GM18498 (cell line): ENCODE results near the gene NOL3.
A peak's percentile ranks its signal among the peaks of the same experiment; 100 is the strongest.
"Not testable (repeated sequence)": the region's sequence is repeated elsewhere in the genome, so short reads cannot be mapped to it uniquely, and the experiment has no call there.

Source experiments
- ATAC-seq: cut with Tn5 transposase; IDR thresholded peaks from one replicate; pipeline ENCODE4 v1.9.1; 2021; ENCODE audit warnings: mild to moderate bottlenecking, moderate library complexity; ENCODE audit not compliant: unreplicated experiment

Gene NOL3

GRCh38 chr16:67170168-67170948 lies at the start of gene NOL3:
TSS of gene NOL3 (plus strand) at chr16:67170538.
- ATAC-seq: peak; percentile 33

DNA sequence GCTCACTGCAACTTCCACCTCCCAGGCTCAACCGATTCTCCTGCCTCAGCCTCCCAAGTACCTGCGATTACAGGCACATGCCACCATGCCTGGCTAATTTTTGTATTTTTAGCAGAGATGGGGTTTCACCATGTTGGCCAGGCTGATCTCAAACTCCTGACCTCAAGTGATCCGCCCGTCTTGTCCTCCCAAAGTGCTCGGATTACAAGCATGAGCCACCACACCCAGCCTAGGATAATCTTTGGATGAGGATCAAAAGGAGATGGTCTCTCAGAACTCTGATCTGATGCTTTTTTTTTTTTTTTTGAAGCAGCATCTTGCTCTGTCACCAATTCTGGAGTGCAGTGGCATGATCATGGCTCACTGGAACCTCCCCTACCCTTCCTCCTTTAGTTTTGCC lies 47.5 kb upstream of the NOL3 start:
- not testable (repeated sequence) for ATAC-seq

DNA sequence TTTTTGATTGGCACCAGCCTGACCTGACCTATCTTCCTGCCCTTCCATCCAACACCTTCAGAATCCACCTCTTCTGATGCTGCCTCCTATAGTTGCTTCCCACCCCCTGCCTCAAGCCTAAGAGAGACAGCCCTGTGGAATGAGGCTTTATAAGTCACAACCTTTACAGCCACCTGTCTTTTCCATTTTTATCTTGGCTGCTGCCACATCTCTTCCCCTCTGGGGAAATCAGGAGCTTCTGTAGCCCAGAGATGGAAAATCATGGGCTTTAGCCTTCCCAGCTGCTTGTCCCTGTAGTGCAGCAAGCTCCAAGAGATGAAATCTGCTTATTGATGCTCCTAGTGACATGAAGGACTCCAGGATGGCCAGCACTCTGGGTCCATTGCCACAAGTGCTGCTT lies 41.9 kb upstream of the NOL3 start:
- ATAC-seq: no peak

- ATAC-seq: no peak
Measured at GRCh38 chr16:67128887-67129286, 41.5 kb upstream of the NOL3 start.

DNA sequence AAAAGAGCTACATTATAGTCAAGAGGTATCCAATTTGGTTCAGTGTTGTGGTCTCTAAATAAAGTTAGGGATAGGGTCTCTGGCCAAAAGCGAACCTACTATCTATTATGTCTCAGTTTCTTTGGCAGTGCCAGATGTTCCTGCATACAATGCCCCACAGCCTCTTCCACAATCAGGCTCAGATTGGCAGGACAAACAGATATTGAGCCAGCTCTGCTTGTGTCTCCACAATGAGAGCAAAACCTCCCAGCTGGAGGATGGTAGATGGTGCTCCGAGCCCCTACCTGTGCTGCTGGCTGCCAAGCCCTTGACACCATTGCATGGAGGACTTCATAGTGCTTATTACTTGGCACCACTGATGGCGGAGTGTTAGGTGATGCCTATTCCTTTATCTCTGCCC lies 40.9 kb upstream of the NOL3 start:
- no peak for ATAC-seq

- ATAC-seq: no peak
Measured at GRCh38 chr16:67137605-67138004, 32.7 kb upstream of the NOL3 start.

DNA sequence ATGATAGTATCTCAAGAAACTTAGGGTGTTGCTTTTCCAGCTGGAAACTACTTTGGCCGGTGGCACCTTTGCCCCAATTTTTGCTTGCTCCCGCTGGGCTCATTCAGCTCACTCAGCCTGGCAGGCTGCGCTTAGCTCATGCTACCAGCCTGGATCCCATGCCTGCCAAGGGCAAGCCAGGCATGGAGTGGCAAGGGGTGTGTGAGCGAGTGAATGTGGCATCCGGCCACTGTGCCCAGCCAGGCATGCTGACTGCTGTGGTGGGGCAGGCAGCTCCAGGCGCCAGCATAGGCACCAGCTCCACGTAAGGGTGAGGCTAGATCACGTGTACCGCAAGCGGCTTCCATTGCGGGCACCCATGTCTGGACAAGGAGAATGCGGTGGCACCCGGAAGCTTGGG lies 28.9 kb upstream of the NOL3 start:
- no peak for ATAC-seq

- ATAC-seq: no peak
Measured at GRCh38 chr16:67142342-67142741, 28.0 kb upstream of the NOL3 start.

DNA sequence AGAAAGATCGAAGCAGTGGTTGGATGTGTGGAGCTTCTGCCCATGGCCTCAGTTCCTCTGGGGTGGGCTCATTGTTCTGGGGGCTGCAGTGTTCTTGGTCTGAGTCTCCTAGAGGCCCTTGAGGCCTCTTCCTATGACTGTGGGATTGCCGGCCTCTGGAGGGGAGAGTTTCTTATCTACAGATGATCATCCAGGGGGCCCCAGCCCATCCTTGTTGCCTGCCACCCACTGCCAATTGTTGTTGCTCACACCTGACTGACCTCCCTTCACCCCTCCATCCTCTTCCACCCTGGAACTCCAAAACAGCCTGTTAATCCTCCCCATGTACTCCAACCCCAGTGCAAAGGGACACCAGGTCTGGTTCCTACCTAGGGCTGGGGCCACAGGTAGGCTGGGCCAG lies 25.4 kb upstream of the NOL3 start:
- no peak for ATAC-seq

DNA sequence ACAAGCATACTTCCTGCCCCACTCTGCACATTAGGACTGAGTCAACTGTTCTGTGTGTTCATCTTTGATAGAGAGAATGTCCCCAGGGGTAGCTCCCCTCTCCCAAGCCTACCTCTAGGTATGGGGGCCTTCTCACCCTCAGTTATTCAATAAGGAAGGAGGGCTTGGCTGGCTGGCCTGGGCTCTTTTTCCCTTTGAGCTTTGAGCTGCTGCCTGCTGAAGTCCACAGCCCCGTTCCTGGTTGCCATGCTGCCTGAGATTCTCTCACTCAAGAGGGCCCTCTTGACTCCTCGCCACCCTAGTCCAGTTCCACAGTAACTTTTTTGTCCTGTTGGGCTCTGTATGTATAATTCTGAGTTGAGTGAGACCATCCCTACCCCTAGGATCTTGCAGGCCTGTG lies 24.6 kb upstream of the NOL3 start:
- ATAC-seq: no peak

DNA sequence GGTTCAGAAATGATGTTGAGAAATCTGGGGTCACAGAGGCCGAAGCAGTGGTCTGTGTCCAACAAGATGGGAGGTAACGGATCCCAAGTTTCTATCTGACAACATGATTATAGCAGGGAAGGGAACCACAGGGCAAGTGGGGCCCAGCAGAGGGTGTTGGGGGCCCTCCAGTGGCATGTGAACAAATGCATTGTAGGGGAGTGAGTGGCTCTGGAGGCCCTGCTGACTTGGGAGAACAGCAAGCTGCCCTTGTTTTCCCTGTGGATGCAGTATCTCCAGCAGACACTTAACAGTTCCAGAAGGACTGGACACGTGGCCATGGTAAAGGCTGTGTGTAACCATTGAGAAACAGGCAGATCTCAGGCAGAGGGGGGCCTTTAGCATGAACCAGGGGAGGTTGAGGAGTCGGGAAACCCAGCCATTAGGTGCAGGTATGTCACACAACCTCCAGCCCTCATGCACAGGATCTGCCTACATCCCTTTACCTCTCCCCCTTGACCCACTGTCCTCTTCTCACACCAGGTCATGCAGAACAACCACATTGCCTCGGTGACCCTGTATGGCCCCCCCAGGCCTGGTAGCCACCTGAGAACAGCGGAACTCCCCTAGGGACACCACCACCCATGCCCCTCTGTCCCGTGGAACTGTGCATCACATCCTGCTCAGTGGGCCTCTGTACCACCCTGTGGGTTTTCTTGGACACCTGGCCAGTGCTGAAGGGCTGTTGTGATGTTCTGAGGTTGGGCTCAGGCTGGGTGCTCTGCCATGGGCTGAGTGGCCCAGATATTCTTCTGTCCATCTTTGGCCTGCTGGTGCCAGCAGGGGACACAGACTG lies 23.6 kb upstream of the NOL3 start:
- ATAC-seq: no peak

DNA sequence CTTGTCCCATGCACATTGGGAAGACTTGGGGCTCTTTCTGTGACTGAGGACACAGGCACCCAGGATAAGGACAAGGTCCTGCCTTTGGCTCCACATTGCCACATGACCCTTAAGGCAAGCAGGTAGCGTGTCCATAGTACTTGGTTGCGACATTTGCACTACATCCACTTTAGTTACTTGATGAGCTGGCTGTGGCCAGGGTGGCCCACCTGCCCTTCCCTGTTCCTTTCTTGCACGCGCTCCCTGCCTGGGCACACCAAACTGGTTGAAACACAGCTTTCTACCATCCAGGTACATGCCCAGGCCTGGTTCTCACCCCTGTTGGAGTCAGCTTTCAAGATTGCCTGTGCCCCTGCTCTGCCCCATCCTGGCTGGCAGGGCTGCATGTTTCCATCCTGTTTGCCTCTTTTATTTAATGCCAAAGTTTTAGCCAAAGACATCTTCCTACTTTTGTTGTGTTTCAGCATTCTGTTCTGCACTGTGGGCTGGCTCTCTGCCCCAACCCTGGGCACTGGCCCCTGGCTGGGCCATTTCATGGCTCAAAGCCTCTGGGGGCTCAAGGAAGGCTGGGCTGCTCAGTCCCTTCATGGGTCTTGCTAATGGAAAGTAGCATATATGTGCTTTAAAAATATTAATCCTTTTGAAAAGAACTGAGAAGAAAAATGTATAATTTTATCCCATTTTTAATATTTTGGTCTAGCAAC lies 22.7 kb upstream of the NOL3 start:
- no peak for ATAC-seq

DNA sequence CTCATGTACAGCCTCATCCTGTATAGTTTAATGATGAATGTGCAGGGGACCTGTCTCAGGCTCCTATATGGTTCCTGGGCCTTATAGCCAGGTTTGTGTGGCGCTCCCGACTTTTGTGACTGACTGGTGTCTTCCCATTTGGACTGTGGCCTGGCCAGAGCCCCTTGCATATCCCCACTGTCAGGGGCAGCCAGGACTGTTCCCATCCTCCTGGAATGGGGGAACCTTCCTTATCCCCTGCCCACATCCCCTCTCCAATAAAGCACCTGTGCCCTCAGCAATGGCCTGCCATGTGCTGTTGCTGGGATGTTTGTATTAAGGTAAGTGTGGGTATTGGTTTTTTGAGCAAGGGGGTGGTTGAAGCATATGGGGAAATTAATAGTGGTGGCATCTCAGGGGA lies 22.1 kb upstream of the NOL3 start:
- ATAC-seq: no peak

DNA sequence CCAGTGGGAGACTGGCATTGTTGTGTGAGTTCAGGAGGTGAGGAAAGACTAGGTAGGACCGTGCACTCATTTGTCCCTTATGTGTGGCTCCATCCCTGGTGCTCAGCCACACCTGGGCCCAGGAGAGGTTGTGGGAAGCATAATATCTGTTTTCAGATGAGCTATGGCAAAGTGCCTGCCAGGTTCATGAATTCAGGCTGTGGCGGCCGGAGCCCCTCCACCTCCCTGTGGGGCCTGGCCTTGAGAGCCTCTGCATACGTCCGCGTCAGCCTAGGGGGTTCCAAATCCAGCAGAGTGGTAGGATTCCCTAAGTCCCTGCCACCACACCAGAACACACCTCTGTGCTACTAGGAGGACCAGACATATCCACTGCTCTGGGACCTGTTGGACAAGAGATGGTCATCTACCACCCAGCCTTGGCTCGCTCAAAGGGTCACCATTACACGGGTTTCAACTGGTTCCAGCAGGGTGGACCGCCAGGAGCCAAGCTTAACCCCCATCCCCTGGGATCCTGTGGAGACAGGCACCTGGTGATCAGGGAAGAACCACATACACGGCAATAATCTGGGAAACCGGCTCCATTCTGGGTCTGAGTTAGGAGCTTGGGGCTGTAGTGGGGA lies 21.6 kb upstream of the NOL3 start:
- ATAC-seq: no peak

DNA sequence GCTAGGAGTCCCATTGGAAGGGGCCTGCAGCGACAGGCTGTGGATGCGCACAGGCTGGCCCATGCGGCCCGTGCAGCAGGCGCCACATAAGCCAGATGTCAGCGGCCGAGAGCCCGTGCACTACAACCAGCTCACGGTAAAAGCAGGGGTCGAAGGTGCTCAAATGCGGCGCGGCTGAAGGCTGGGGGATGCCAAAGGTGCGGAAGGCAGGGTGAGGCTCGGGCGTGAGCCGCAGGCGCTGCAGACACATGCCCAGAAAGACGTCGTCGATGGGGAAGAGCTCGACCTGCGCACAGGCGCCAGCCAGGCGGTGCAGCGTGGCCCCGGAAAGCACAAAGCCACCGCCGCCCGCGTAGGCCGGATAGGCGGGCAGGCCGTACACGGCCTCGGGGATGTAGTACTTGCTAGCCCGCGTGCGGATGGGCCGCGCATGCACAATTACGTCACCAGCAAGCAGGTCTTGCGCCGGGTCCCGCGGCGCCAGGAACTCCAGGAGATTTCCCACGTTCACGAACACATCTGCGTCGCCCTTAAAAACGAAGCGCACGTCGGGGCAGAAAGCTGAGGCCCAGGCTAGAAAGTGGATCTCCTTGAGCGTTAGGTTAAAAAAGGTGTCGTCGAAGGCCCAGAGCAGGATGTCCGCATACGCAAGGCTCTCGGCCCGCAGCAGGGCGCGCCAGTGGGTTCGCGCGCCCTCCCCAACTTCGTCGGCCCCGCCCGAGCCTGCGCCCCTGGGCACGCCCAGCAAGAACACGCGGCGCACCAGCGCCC lies 20.9 kb upstream of the NOL3 start:
- ATAC-seq: no peak

DNA sequence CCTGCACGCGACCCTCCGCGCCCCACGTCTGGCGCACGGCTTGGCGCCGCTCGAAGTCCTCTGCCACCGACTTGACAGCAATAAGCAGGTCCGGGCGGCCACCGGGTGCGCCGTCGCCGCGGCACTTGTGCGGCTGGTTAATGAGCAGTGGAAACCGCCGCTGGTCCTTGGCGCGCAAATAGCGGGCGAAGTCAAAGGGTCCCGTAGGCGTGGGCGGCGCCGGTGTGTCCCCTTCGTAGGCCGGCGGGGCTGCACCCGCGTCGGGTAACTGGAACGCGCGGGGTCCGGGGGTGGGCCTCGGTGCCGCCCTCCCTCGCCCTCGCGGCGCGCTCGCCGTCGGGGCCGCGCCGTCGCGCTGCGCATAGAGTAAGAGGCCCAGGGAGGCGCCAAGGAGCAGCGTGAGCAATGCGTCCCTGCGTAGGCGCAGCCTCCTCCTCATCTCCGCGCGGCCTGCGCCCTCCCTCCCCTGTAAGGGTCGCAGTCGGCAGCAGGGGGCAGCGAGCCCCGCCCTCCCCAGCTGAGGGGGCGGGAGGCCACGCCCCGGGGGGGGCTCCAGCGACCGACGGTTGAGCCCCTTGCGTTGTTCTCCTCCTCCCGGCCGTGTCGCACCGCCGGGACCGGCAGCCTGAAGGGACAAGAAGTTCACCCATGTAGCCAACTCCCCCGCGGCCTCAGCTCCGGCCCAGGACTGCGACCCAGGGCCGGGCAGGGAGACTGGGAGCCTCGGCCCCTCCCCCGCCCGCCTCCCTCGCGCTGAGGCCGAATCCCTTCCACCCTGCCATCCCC lies 20.1 kb upstream of the NOL3 start:
- peak; percentile 33 for ATAC-seq

DNA sequence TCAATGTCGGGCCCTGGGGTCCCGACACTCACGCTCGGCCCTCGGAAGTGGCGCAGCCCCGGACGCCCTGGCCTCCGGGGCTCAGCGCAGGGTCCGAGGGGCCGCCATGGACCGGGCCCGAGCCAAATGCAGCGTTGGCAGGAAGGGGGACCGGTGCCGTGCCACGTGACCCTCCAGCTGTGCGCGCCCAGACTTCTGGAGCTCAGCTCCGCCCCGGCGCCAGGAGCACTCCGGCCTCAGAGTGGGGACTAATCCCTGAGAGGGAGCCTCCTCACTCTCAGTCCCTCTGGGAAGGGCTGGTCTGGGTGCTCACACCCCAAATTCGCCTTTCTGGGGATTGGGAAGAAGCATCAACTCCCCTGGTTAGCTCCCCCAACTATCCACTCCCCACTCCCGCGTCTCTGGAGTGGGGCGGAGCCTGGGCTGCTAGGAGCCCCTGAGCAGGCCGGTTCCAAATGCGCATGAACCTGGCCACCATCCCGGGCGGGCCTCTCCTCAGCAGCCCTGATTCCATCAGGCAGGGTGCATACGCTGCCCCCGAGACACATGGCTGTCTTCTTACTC lies 19.4 kb upstream of the NOL3 start, which contains the start of gene B3GNT9:
Gene B3GNT9, minus strand, starts transcription at position 166 of the 564 bp plus-strand sequence. CDS start 513 bp downstream, outside the sequence.
- ATAC-seq: peak; percentile 53

GRCh38 chr16:67151431-67152097 lies 18.8 kb upstream of the NOL3 start:
- ATAC-seq: no peak
